GM18517 (cell line): Measurements from ENCODE around the gene VAPB.

Source experiments
- ATAC-seq: cut with Tn5 transposase; IDR thresholded peaks from one replicate; pipeline ENCODE4 v1.9.1; 2021; ENCODE audit warnings: mild to moderate bottlenecking, moderate library complexity; ENCODE audit not compliant: unreplicated experiment

VAPB gene

DNA sequence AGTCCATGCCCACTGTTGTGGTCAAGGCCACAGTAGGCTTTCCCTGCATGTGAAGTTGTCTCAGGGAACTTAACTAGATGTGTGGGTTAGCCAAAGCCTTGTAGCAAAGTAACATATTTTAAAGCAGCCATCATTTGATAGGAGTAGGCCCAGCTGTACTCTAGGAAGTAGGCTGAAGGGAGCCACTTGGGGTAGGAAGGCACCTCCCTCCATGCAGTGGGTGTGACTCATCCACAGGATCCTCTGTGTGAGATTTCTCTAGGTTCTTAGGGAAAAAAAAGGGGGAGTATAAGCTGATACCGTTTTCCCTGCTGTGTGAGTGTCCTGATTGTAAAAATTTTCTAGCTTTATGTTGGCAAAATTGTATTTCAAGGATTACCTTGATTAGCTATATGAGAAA, 44.7 kb downstream of the VAPB start:
- no peak for ATAC-seq

DNA sequence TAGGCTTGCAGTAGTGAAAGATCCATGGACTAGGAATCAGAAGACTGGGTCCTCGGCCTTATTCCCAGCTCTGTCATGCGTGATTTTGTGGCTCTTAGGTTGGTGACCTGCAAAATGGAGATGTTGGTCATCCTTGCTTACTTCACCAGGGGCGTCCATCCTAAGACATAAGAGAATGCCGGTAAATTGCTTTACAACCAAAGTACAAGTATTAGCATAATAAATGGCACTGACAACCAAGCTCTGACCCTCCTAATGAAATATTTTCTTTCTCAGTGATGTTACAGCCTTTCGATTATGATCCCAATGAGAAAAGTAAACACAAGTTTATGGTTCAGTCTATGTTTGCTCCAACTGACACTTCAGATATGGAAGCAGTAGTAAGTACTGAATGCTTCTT, 45.3 kb downstream of the VAPB start:
- no peak for ATAC-seq

DNA sequence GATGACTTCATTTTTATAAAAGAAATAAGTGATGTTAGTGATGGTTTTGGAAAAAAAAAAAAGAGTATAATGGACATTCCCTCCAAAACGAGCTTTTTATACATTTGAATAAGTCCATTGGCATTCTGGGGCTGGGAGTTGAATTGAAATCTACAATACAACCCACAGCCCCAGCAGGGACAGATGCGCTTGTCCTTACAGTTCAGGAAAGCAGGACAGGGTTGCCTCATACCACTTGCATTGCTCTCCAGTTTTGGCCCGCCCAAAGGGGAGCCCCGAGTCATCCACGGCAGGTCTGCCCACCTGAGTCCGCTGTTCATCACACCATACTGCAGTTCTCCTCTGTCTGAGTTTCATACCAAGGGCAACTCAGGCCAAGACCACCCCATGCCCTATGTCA, 46.2 kb downstream of the VAPB start:
- no peak for ATAC-seq

DNA sequence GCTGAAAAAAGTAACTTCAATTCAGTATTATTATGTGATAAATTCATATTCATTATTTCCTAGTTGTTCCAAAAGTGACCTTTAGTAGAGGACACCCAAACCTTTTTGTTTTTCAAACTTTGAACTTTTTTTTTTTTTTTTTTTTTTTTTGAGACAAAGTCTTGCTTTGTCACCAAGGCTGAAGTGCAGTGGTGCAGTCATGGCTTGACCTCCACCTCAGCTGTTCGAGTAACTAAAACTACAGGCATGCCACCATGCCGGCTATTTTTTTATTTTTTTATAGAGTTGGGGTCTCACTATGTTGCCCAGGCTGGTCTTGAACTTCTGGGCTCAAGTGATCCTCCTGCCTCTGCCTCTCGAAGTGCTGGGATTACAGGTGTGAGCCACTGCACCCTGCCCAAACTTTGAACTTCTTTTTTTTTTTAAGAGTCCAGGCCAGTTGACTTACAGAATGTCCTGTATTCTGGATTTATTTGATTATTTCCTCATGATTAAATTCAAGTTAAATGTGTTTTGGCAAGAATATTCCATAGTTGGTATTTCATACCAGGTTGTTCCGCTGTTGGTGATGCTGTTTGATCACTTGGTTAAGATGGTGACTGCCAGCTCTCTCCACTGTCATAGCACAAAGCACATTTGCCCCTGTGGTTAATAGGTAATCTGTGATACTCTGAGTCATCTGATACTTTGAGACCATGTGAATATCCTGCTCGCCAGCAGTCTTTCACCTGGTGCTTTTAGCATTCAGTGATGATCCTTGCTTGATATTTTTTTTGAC, 48.0 kb downstream of the VAPB start:
- ATAC-seq, result no peak

DNA sequence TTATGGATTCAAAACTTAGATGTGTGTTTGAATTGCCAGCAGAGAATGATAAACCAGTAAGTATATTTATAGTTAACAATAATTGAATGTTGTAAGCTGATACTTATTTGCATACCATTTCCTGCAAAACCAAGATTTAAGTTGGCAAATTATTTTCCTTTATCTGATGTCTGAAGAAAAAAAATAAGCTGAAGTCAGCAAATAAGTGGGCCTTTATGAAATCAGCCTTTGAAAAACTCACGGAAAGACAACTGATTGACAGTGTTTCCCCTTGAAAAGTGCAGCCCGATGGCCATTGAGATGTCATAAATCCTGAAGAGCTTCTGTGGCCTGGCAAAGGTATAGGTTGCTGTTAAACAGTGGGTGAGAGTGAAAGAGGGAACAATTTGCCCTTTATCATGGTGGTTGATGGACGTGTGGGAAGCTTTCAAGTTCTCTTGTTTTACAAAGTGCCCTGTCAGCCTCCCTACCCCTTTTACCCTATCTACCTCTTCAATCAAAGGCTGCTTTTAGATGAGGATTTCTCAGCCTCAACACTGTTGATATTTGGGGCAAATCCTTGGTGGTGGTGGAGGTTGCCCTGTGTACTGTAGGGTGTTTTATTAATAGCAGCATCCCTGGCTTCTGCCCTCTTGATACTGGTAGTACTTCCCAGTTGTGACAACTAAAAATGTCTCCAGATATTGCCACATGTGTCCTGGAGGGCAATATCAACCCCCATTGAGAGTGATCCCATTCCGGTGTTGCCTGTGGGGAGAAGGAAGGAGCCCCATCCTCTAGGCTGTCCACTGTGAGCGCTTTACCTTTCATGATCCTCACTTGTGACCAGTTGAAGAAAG, 50.2 kb downstream of the VAPB start:
- no peak for ATAC-seq

DNA sequence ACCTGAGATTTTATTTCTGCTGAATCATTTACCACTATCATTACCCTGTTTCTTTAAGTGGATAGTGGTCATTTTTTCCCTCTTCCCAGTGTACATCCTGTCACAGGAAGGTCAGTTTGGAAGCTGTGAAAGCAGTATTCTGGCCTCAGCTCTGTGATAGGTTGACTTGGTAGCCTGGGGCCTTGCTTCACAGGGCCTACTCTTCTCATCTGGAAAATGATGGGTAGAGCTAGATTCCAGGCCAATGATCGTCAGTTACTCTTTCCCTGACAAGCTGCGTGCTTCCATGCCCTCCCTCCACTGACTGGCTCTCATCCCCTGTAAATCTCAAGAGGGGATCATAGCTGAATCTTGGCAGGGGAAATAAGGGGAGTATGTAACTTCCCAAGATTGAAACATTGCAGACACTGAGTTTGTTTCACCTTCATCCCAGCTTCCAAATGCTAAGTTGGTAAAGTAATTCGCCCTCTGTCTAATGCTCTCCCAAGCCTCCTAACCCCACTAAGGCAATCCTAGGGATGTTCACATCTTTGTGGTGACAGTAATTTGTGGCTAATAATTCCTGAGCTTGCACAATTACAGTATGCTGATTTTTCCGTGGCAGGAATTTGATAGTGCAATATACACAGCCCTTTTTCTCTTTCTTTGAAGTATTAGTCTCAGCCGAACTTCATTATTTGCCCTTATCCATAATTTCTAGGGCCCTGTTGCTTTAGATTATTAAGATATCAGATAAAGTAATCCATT, 51.2 kb downstream of the VAPB start:
- no peak for ATAC-seq

DNA sequence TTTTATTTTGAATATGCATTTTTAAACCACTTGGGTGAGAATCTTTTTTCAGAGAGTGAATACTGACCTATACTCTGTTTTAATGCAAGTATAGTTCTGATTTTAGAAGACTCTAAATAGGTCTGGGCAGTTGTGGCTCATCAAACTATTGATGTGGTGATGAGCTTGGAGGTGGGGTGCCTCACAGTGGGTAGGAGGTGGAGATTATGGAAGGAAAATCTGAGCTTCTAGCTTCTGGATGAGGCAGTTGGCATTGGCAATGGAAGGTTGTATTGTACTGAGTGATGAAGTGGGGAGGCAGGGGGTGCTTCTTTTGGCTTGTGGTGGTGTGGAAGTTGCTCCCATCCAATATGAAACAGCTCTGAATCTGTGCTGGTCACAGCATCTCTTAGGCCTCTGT, 52.7 kb downstream of the VAPB start:
- ATAC-seq, result no peak

DNA sequence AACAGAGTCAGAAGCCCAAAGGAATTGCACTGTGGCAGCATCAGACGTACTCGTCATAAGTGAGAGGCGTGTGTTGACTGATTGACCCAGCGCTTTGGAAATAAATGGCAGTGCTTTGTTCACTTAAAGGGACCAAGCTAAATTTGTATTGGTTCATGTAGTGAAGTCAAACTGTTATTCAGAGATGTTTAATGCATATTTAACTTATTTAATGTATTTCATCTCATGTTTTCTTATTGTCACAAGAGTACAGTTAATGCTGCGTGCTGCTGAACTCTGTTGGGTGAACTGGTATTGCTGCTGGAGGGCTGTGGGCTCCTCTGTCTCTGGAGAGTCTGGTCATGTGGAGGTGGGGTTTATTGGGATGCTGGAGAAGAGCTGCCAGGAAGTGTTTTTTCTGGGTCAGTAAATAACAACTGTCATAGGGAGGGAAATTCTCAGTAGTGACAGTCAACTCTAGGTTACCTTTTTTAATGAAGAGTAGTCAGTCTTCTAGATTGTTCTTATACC, 55.8 kb downstream of the VAPB start:
- ATAC-seq, result no peak

DNA sequence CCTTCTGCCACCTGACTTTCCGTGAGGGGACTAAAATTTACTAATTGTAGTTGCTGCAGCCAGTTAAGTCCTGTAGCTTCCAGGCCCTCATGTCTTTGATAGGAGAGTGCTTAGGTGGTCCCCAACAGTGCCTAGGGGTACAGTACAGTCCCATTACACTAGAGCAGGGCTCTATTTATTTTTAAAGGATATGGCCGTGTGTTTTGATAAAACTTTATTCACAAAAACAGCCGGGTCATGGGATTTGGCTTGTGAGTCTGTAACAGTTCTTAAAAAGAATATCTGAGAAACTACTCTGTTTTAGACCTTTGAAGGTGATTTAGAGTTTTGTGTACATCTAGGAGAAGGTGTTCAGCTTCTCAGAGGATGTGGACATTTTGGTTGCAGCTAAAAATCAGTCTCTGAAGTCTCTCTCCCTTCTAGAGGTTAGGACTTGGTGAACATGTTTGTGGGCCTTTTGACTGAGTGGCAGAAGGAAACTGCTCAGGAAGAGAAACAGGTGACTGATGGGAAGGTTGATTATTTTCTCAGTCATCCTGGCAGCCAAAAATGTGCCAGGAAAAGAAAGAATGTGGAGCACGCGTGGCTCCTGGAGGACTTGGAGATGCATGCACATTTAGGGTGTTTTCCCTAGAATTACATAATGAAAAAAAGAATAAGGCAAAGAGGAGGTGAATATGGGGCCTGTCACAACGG, 57.4 kb downstream of the VAPB start:
- no peak for ATAC-seq

DNA sequence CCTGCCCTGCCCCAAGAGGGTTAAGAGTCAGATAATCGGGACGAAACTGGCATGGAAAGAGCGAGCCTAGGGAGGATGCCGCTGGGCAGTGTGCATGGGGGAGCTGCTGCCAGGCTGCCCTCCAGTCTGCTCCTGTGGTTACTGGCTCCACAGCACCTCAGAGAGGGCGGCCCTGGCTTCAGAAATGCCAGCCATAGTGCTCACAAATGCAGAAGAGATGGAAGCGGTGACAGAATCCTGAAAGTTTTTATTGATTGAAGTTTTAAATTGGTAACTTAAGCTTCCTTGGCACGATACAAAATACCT, 57.9 kb downstream of the VAPB start:
- no peak for ATAC-seq

DNA sequence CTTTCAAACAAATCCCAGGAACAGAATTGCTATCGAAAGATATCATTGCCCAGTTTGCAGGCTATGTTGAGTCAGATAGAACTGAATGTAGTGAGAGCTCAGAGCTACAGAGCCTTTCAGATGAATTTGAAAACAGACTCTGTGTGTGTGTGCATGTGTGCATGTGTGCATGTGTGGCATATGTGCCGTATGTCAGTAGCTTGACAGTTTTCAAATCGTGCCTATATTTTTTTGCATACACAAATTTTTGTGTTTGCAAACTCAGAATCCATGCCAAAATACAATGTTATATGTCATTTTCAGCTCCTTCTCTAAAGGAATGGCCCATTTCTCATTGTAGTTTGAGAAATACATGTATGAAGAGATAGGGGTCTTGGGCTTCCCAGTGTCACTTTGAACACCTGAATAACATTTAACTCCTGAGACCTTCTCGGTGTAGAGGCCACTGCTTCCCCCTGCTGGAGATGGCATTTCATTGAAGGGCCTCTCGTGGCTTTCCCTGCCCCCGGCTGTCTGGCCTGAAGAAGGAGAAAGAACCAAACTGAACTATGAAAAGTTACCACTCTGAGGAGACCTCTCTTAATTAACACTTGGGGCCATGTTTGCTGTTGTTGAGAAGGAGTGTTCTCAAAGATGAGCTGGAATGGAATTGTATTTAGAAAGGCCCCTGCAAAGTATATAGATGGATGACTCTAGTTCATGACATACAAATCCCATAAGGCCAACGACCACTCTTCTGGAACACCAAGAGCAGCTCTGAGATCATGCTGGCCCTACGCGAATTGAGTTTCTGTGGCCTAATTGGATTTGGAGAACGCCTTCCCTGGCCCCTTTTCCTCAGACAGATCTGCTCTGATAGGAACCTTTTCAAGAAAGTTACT, 58.7 kb downstream of the VAPB start:
- ATAC-seq, result no peak

DNA sequence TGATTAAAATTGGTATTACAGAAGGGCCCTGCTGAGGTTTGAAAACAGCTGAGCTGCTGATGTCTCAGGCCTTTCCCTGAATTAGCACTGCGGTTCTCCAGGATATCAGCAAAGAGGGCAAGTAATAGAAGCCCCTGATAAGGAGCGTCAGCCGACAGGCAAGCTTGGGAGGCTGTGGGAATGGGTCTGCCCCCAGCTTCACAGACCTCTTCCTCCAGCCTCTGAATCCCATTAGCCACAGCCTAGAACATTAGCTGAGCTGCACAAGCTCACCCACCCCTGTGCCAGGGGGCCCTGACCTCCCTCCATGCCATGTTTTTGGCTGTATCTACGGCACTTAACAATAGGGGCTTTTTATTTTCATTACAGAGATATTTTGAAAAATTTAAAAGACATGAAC, 59.9 kb downstream of the VAPB start:
- ATAC-seq, result no peak

DNA sequence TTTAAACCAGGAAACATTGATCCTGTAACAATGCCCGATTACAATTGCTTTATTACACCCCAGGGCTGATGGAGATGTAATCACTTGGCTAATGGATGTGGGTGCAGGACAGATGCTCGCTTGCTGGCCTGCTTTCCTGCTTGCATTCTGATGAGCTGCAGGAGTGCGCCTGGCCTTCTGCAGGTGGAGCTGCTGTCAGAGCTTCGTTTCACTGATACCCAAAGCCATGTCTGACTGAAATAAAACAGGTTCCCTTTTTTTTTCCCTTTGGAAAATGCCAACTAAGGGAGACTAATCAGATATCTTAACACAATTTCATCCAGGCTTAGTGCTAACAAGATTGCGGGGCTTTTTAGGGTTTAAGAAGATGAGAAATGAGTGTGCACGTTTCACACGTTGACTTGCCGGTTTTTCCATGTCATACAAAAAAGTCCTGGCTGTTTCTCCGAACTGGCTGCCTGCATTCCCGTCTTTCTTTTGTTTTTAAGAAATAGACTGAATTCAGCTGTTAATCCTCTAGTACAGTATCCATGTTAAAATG, 60.7 kb downstream of the VAPB start:
- ATAC-seq, result no peak

DNA sequence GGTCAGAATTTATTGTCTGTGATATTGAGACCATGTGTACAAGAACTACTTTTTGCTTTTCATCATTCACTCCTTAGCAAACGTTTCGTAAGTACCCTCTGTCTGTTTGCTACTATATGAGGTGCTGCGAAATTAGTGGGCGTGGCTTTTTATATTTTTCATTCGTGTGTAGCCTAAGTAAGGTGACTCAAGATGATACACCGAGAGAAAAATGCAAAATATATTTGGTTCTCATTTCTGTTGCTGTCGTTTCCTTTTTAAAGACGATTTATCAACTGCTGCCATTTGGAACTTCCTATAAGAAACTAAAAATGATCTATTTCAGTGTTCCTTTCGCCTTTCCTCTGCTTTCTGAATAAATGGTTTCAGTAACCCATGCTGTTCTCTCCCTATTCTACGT, 61.2 kb downstream of the VAPB start:
- no peak for ATAC-seq

DNA sequence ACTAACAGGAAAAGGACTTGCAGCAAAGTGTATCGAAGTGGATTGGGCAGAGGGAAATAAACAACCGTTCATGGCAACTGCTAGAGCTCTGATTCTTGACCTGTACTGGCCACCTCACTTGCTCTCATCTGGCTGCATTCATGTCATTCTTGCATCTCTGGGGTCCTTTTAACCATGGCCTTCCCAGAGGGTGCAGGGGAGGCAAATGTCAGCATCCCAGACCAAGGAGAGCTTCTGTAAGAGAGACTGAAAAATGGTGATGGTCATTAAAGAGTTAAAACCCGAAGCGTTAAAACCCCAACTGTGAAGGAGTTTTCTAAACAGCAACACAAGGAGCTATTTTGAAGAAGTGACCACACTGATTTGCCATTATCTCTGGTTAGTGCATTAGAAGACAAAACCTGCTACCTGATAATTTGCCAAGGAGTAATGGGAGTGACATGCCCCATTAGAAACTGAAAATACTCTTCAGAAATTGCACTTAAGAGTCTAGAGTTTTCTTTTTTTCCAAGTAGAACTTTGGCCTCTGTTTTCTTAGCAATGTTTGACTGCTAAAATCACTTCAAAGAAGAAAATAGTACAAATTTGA, 63.7 kb downstream of the VAPB start:
- no peak for ATAC-seq

DNA sequence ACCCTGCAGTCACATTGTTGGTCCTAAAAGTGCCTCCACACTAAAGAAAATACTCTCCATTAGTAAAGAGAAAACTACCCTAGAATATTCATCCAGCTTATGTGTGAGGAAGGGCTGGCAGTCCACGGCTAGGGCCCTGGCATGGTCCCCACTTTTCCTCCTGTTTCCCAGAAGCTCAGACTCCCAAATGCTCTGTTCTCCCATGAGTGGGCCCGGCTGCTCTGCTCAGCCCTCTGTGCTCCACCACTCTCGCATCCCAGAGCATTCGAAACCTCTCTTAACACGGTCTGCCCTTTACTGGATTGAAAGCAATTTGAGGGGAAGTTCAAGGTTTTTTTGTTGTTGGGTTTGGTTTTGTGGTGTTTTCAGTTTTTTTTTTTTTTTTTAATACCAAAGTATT, 64.4 kb downstream of the VAPB start:
- ATAC-seq, result no peak

DNA sequence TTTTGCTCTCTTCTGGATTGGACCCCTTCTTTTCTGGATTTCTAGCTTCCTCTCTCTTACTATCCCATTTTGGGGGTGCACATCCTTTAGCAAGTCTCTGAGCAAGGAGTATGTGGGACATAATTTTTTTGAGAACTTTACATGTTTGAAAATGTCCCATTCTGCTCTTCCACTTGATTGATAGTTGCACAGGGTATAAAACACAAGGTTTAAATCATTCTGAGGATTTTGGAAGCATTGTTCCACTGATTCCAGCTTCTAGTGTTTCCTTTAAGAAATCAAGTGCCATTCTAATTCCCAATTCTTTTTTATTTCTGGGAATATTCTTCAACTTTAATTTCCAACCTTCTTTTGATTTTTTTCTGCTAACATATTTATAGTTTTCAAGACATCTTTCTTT, 65.4 kb downstream of the VAPB start:
- no peak for ATAC-seq

DNA sequence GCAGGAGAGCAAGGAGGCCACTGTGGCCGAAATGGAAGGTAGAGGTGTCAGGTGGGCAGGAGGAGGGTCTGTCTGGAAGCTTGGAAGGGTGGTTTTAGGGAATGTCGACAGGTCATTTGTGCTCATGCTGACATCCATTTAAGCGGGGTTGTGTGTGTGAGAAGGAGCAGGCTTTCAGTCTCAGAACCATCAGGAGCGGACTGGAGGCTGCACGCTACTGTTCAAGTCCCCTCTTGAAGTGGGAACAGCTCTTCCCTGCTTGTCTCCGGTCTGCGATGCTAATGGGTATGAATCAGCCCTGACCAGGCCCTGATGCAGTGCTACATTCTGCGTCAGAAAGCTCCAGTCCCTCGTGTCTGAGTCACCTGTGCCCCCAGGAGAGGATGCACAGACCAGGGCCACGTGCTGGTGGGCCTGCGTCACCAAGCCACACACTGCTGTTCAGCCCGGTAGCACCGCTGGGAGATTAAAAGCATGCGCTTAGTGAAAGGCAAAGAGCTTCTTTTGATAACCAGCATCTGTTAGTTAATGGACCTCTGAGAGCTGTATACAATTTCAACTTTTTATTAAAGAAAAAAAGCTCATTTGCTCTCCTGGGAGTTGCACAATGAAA, 68.2 kb downstream of the VAPB start:
- no peak for ATAC-seq
